Measurements from ENCODE around the gene ESPN. TPM values are rescaled to one million over a fixed set of nuclear protein-coding genes. Genes with fewer than 3 reads are reported as not detected.
"Not testable (repeated sequence)": the region's sequence is repeated elsewhere in the genome, so short reads cannot be mapped to it uniquely, and the experiment has no call there.

ESPN gene
- total and polyA plus RNA-seq, 2 experiments from 2014 or later, result 31.1 to 65.7 TPM

- Histone ChIP-seq H3K36me3 (replicated peaks; ENCODE audit: insufficient read depth, low read depth) (no peaks in the 10 kb centered on the region), H2AFZ (no peak overlapping the region), H3K4me1 (ENCODE audit: insufficient read depth) (peaks cover 28% of the 10 kb centered on the region), H3K27ac (peak overlapping the region; percentile 85), H3K4me3 (no peak overlapping the region), H3K4me2 (peak overlapping the region; percentile 100), H3K27me3 (no peaks in the 10 kb centered on the region), H3K79me2 (peaks cover 7% of the 10 kb centered on the region), H3K9me2 (replicated peaks; ENCODE audit: insufficient read depth) (no peaks in the 10 kb centered on the region), H3K9me3 (ENCODE audit: low read depth) (no peaks in the 10 kb centered on the region), H4K20me1 (ENCODE audit: insufficient read depth, poor library complexity, severe bottlenecking) (no peaks in the 10 kb centered on the region)
- no peak for DNase-seq (ENCODE audit: low spot score)
- no peak for TF ChIP-seq EZH2phosphoT487 (IDR thresholded peaks at IDR 0.05; ENCODE audit: low read depth, severe bottlenecking, unreplicated experiment)
- no peak for TF ChIP-seq EZH2 (IDR thresholded peaks at IDR 0.05; ENCODE audit: borderline replicate concordance)
- TF ChIP-seq CTCF (IDR thresholded peaks at IDR 0.05; ENCODE audit: poor library complexity), result no peak
- WGBS (ENCODE audit: low lambda C conversion rate, missing lambda C conversion rate), result 95% methylated on average over 10 of the region's 10 CpGs
Observed at GRCh38 chr1:6491966-6492365, 67.4 kb downstream of the ESPN start.

- not testable (repeated sequence) for H3K36me3 ChIP-seq (replicated peaks; ENCODE audit: insufficient read depth, low read depth); H4K20me1 ChIP-seq (ENCODE audit: insufficient read depth, poor library complexity, severe bottlenecking); DNase-seq (ENCODE audit: low spot score); H3K4me3 ChIP-seq; H3K4me2 ChIP-seq; H3K27ac ChIP-seq; H3K9me3 ChIP-seq (ENCODE audit: low read depth); H2AFZ ChIP-seq; H3K9me2 ChIP-seq (replicated peaks; ENCODE audit: insufficient read depth); H3K79me2 ChIP-seq; H3K27me3 ChIP-seq
- H3K4me1 ChIP-seq (ENCODE audit: insufficient read depth), result peaks cover 31% of the 10 kb centered on the region
- WGBS (ENCODE audit: low lambda C conversion rate, missing lambda C conversion rate), result 100% methylated on average over 4 of the region's 4 CpGs
Observed at GRCh38 chr1:6493834-6494223, 69.3 kb downstream of the ESPN start.

GRCh38 chr1:6494627-6495026, 70.1 kb downstream of the ESPN start:
- no peaks in the 10 kb centered on the region for H3K27me3 ChIP-seq
- no peak overlapping the region for H3K27ac ChIP-seq
- H3K4me1 ChIP-seq (ENCODE audit: insufficient read depth), result peaks cover 24% of the 10 kb centered on the region
- no peak overlapping the region for H2AFZ ChIP-seq
- peaks cover 4% of the 10 kb centered on the region for H3K79me2 ChIP-seq
- H3K4me3 ChIP-seq, result no peak overlapping the region
- no peak overlapping the region for H3K4me2 ChIP-seq
- H3K9me2 ChIP-seq (replicated peaks; ENCODE audit: insufficient read depth), result no peaks in the 10 kb centered on the region
- no peaks in the 10 kb centered on the region for H3K9me3 ChIP-seq (ENCODE audit: low read depth)
- no peaks in the 10 kb centered on the region for H3K36me3 ChIP-seq (replicated peaks; ENCODE audit: insufficient read depth, low read depth)
- TF ChIP-seq EZH2phosphoT487 (IDR thresholded peaks at IDR 0.05; ENCODE audit: low read depth, severe bottlenecking, unreplicated experiment) (no peak), CTCF (IDR thresholded peaks at IDR 0.05; ENCODE audit: poor library complexity) (no peak), EZH2 (IDR thresholded peaks at IDR 0.05; ENCODE audit: borderline replicate concordance) (no peak)
- H4K20me1 ChIP-seq (ENCODE audit: insufficient read depth, poor library complexity, severe bottlenecking), result no peaks in the 10 kb centered on the region
- no peak for DNase-seq (ENCODE audit: low spot score)
- 92% methylated on average over 4 of the region's 4 CpGs for WGBS (ENCODE audit: low lambda C conversion rate, missing lambda C conversion rate)

GRCh38 chr1:6495041-6495441, 70.5 kb downstream of the ESPN start:
- no peaks in the 10 kb centered on the region for H4K20me1 ChIP-seq (ENCODE audit: insufficient read depth, poor library complexity, severe bottlenecking)
- no peak overlapping the region for H3K27ac ChIP-seq
- no peak overlapping the region for H2AFZ ChIP-seq
- peaks cover 23% of the 10 kb centered on the region for H3K4me1 ChIP-seq (ENCODE audit: insufficient read depth)
- no peak for DNase-seq (ENCODE audit: low spot score)
- H3K9me3 ChIP-seq (ENCODE audit: low read depth), result no peaks in the 10 kb centered on the region
- peaks cover 3% of the 10 kb centered on the region for H3K79me2 ChIP-seq
- no peaks in the 10 kb centered on the region for H3K9me2 ChIP-seq (replicated peaks; ENCODE audit: insufficient read depth)
- no peak overlapping the region for H3K4me2 ChIP-seq
- no peak for TF ChIP-seq EZH2 (IDR thresholded peaks at IDR 0.05; ENCODE audit: borderline replicate concordance)
- TF ChIP-seq CTCF (IDR thresholded peaks at IDR 0.05; ENCODE audit: poor library complexity), result no peak
- TF ChIP-seq EZH2phosphoT487 (IDR thresholded peaks at IDR 0.05; ENCODE audit: low read depth, severe bottlenecking, unreplicated experiment), result no peak
- H3K36me3 ChIP-seq (replicated peaks; ENCODE audit: insufficient read depth, low read depth), result no peaks in the 10 kb centered on the region
- H3K27me3 ChIP-seq, result no peaks in the 10 kb centered on the region
- WGBS (ENCODE audit: low lambda C conversion rate, missing lambda C conversion rate), result 71% methylated on average over 9 of the region's 13 CpGs
- no peak overlapping the region for H3K4me3 ChIP-seq
